ENCODE data around the gene OR5M3. TPM values are rescaled to one million over a fixed set of nuclear protein-coding genes. Genes with fewer than 3 reads are reported as not detected.

Gene OR5M3
- total RNA-seq, 6 donors from 2014 or later, result not detected

DNA sequence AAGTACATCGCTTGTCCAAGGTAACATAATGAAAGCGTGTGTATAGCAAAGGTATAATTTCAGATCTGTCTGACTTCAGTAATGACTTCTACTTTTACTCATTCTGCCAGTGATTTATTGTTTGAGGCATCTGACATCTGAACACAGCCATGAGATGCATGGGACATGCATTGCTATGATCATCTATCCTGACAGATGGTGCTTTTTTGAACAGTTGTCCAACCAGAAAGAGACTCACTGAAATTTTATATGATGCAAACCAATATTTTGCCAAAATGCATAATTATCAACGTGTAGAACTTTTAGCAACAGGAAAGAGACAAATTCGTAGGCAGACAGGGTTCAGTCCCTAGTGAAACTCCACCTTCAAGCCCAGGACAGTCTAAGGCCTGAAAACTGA lies 19.6 kb downstream of the OR5M3 start:
- Histone ChIP-seq H3K4me1 (no peaks in the 10 kb centered on the region), H3K27me3 (no peaks in the 10 kb centered on the region), H3K36me3 (no peaks in the 10 kb centered on the region), H3K9me3 (no peaks in the 10 kb centered on the region), H3K4me3 (no peak overlapping the region), H3K27ac (no peak overlapping the region)
- TF ChIP-seq EP300 (IDR thresholded peaks at IDR 0.05), result no peak
- no peak for TF ChIP-seq POLR2A (IDR thresholded peaks at IDR 0.05)
- TF ChIP-seq POLR2AphosphoS5 (IDR thresholded peaks at IDR 0.05), result no peak
- TF ChIP-seq CTCF (IDR thresholded peaks at IDR 0.05), result no peak
- DNase-seq, result no peak
- 70 to 74% methylated on average over 4 of the region's 4 CpGs for WGBS, 2 donors
- ATAC-seq (ENCODE audit: low FRiP score in 2 of 2), result no peak

Other genes with a start within 250 kb of the OR5M3 start
- not detected for gene OR5T2, start 239.1 kb downstream of the OR5M3 start, total RNA-seq
- gene OR5T3, start 221.1 kb downstream of the OR5M3 start, total RNA-seq, result not detected
- not detected for gene OR5T1, start 199.2 kb downstream of the OR5M3 start, total RNA-seq
- gene OR8H1, start 181.1 kb downstream of the OR5M3 start, total RNA-seq, result not detected
- gene OR8K3, start 158.2 kb downstream of the OR5M3 start, total RNA-seq, result not detected
- gene OR8K1, start 127.3 kb downstream of the OR5M3 start, total RNA-seq, result not detected
- gene OR8J1, start 119.1 kb downstream of the OR5M3 start, total RNA-seq, result not detected
- not detected for gene OR8U1, start 97.7 kb downstream of the OR5M3 start, total RNA-seq
- not detected for gene OR5AL1, start 60.7 kb downstream of the OR5M3 start, total RNA-seq
- not detected for gene OR5M8, start 18.0 kb upstream of the OR5M3 start, total RNA-seq
- not detected for gene OR5M11, start 69.9 kb upstream of the OR5M3 start, total RNA-seq
- gene OR5M10, start 104.4 kb upstream of the OR5M3 start, total RNA-seq, result not detected
- not detected for gene OR5M1, start 141.5 kb upstream of the OR5M3 start, total RNA-seq
- not detected for gene OR5AP2, start 169.1 kb upstream of the OR5M3 start, total RNA-seq
- not detected for gene OR5AR1, start 190.3 kb upstream of the OR5M3 start, total RNA-seq
- gene OR9G1, start 225.7 kb upstream of the OR5M3 start, total RNA-seq, result not detected

All from upper lobe of left lung (tissue), 6 donors.